ENCODE results near the gene SFRP5.

- TF ChIP-seq ATF2 (IDR thresholded peaks at IDR 0.05; ENCODE audit: low read length) (no peak), CTCF (IDR thresholded peaks at IDR 0.05 in 2 of 3, conservative IDR thresholded peaks at IDR 0.05 in 1 of 3; ENCODE audit: control insufficient read depth in 2 of 3, extremely low read depth in 1 of 3, insufficient read depth in 1 of 3, low read depth in 3 of 3, low read length in 3 of 3) (no peak), RCOR1 (conservative IDR thresholded peaks at IDR 0.05; ENCODE audit: low read depth, low read length) (no peak), E2F8 (IDR thresholded peaks at IDR 0.05; ENCODE audit: low read depth, partially characterized antibody) (no peak), CEBPB (IDR thresholded peaks at IDR 0.05; ENCODE audit: borderline replicate concordance in 1 of 2, low read depth in 2 of 2, low read length in 2 of 2) (no peak), EZH2 (IDR thresholded peaks at IDR 0.05; ENCODE audit: borderline replicate concordance, control insufficient read depth, low read depth, low read length) (no peak), RBBP5 (conservative IDR thresholded peaks at IDR 0.05) (no peak), ZZZ3 (IDR thresholded peaks at IDR 0.05; ENCODE audit: control insufficient read depth, insufficient read length, low read depth) (no peak), SP1 (IDR thresholded peaks at IDR 0.05; ENCODE audit: low read depth, low read length) (no peak)
Observed at GRCh38 chr10:97770255-97770654, 1.5 kb downstream of the SFRP5 start.
